Natural killer cell (primary cell): ENCODE measurements around the gene PCDHA8. TPM values are rescaled to one million over a fixed set of nuclear protein-coding genes. Genes with fewer than 3 reads are reported as not detected.

ENCODE experiments used
- ATAC-seq, 3 donors: fragments of 150-1000 bp in 2 of 3; fragments of 200-7000 bp in 1 of 3; cut with Tn5 transposase; 1 replicate in 1 of 3; 2 replicates in 2 of 3; pipeline ENCODE4 v1.10.0; 2021; ENCODE audit warnings: mild to moderate bottlenecking in 2 of 3, moderate library complexity in 2 of 3
- DNase-seq, 2 donors: peaks; one replicate each; pipeline versions ENCODE4 v3.0.0 to v3.0.0-alpha.2; 2013 to 2021; ENCODE audit warnings: mixed read lengths in 1 of 2
- H3K27ac ChIP-seq: one replicate; pipeline ENCODE4 v1.5.1; 2013; ENCODE audit warnings: mild to moderate bottlenecking, low read length
- H3K27me3 ChIP-seq: one replicate; pipeline ENCODE4 v1.6.1; 2013; ENCODE audit warnings: low read length; ENCODE audit not compliant: control insufficient read depth, insufficient read depth
- H3K36me3 ChIP-seq: one replicate; pipeline ENCODE4 v1.6.1; 2013; ENCODE audit warnings: low read length; ENCODE audit not compliant: control insufficient read depth, insufficient read depth
- H3K4me1 ChIP-seq: one replicate; pipeline ENCODE4 v1.6.1; 2013; ENCODE audit warnings: low read length; ENCODE audit not compliant: control insufficient read depth, insufficient read depth
- H3K4me3 ChIP-seq: one replicate; pipeline ENCODE4 v1.5.1; 2013; ENCODE audit warnings: low read length
- H3K9me3 ChIP-seq: one replicate; pipeline ENCODE4 v1.6.1; 2013; ENCODE audit warnings: low read length; ENCODE audit not compliant: control insufficient read depth, insufficient read depth
- H3K27ac Mint-ChIP-seq, 2 donors: one replicate each; pipeline ENCODE4 v1.8.0; 2022; ENCODE audit warnings: mild to moderate bottlenecking in 2 of 2, mixed read lengths in 2 of 2, moderate library complexity in 1 of 2
- H3K27me3 Mint-ChIP-seq, 2 donors: one replicate each; pipeline ENCODE4 v1.8.0; 2022; ENCODE audit warnings: low read depth in 2 of 2, mixed read lengths in 2 of 2
- H3K36me3 Mint-ChIP-seq: one replicate; pipeline ENCODE4 v1.8.0; 2022; ENCODE audit warnings: mixed read lengths
- H3K4me1 Mint-ChIP-seq, 2 donors: one replicate each; pipeline ENCODE4 v1.8.0; 2022; ENCODE audit warnings: mixed read lengths in 2 of 2
- H3K4me3 Mint-ChIP-seq: one replicate; pipeline ENCODE4 v1.8.0; 2022; ENCODE audit warnings: mild to moderate bottlenecking, moderate library complexity, mixed read lengths
- H3K9me3 Mint-ChIP-seq, 2 donors: one replicate each; pipeline ENCODE4 v1.8.0; 2022; ENCODE audit warnings: mixed read lengths in 2 of 2
- WGBS: methylation state at CpG from one replicate; pipeline ENCODE4 v1.1.7; 2013; ENCODE audit warnings: missing lambda C conversion rate; ENCODE audit not compliant: insufficient coverage; 5-methylcytosine and 5-hydroxymethylcytosine counted together
- intact Hi-C: fragments of 100-400 bp; cut with micrococcal nuclease; formaldehyde crosslinking; loops from one replicate; pipeline ENCODE4 v1.14.2; 2022
- total RNA-seq, 4 donors: library from RNA; stranded (reverse); fragments of 120-200 nt in 1 of 4; gene quantifications; one replicate each; pipeline versions ENCODE4 v1.2.3 to v1.2.4, GENCODE V29; 2013 to 2022
- TF ChIP-seq, protein P1 (sequence below): fragments of 200-600 bp; IDR thresholded peaks from one replicate; pipeline ENCODE4 v1.8.0; 2022; ENCODE audit warnings: antibody characterized with exemption

PCDHA8 gene
- total RNA-seq, 3 donors from 2014 or later (not counting 1 experiment from before 2014, with no cell fraction given): not detected

DNA sequence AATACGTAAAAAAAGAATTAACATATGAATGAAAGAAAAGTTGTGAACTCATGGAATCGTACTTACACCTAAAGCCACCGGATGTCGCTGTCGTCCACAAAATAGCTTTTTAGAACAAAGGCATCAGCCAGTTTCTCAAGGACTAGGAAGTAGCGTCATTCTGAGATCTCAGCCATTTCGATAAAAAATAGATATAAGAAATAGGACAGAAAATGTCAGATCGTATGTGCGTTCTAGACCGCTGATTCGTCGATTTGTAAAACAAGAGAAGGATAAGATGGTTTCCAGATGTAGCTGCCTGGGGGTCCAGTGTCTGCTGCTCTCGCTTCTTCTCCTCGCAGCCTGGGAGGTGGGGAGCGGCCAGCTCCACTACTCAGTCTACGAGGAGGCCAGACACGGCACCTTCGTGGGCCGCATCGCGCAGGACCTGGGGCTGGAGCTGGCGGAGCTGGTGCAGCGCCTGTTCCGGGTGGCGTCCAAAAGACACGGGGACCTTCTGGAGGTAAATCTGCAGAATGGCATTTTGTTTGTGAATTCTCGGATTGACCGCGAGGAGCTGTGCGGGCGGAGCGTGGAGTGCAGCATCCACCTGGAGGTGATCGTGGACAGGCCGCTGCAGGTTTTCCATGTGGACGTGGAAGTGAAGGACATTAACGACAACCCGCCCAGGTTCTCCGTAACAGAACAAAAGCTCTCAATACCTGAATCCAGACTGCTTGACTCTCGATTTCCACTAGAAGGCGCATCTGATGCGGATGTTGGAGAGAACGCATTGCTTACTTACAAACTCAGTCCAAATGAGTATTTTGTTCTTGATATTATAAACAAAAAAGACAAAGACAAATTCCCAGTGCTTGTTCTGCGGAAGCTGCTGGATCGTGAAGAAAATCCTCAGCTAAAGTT is 15.0 kb downstream of the PCDHA8 start, which contains the start of gene PCDHA10:
Gene PCDHA10 (plus strand): TSS at position 126 of the 903 bp plus-strand sequence. CDS start 152 bp downstream, at position 278.
- H3K4me1 ChIP-seq: no peaks in the 10 kb centered on the region
- peaks cover 20% of the 10 kb centered on the region for H3K9me3 ChIP-seq
- no peaks in the 10 kb centered on the region for H3K36me3 Mint-ChIP-seq
- 33% methylated on average over 41 of the region's 44 CpGs for WGBS
- H3K4me1 Mint-ChIP-seq: no peaks in the 10 kb centered on the region
- H3K27me3 ChIP-seq: peaks cover 4% of the 10 kb centered on the region
- TF ChIP-seq, protein P1, sequence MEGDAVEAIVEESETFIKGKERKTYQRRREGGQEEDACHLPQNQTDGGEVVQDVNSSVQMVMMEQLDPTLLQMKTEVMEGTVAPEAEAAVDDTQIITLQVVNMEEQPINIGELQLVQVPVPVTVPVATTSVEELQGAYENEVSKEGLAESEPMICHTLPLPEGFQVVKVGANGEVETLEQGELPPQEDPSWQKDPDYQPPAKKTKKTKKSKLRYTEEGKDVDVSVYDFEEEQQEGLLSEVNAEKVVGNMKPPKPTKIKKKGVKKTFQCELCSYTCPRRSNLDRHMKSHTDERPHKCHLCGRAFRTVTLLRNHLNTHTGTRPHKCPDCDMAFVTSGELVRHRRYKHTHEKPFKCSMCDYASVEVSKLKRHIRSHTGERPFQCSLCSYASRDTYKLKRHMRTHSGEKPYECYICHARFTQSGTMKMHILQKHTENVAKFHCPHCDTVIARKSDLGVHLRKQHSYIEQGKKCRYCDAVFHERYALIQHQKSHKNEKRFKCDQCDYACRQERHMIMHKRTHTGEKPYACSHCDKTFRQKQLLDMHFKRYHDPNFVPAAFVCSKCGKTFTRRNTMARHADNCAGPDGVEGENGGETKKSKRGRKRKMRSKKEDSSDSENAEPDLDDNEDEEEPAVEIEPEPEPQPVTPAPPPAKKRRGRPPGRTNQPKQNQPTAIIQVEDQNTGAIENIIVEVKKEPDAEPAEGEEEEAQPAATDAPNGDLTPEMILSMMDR: no peak
- no peak within 1 kb of the TSS for H3K27ac ChIP-seq
- DNase-seq: no peak
- H3K9me3 Mint-ChIP-seq: peaks cover 2 to 11% of the 10 kb centered on the region in 2 donors
- no peak within 1 kb of the TSS for H3K27ac Mint-ChIP-seq
- intact Hi-C loops: no loop called here
- ATAC-seq: no peak
- H3K4me3 ChIP-seq: no peak within 1 kb of the TSS
- peaks cover 0 to 5% of the 10 kb centered on the region in 2 donors for H3K27me3 Mint-ChIP-seq
- no peak within 1 kb of the TSS for H3K4me3 Mint-ChIP-seq
- no peaks in the 10 kb centered on the region for H3K36me3 ChIP-seq

DNA sequence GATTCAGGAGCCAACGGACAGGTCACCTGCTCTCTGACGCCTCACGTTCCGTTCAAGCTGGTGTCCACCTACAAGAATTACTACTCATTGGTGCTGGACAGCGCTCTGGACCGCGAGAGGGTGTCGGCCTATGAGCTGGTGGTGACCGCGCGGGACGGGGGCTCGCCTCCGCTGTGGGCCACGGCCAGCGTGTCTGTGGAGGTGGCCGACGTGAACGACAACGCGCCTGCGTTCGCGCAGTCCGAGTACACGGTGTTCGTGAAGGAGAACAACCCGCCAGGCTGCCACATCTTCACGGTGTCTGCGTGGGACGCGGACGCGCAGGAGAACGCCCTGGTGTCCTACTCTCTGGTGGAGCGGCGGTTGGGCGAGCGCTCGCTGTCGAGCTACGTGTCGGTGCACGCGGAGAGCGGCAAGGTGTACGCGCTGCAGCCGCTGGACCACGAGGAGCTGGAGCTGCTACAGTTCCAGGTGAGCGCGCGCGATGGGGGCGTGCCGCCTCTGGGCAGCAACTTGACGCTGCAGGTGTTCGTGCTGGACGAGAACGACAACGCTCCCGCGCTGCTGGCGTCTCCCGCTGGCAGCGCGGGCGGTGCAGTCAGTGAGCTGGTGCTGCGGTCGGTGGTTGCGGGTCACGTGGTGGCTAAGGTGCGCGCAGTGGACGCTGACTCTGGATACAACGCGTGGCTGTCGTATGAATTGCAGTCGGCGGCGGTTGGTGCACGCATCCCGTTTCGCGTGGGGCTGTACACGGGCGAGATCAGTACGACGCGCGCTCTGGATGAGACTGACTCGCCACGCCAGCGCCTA is 16.4 kb downstream of the PCDHA8 start:
- no peaks in the 10 kb centered on the region for H3K36me3 Mint-ChIP-seq

DNA sequence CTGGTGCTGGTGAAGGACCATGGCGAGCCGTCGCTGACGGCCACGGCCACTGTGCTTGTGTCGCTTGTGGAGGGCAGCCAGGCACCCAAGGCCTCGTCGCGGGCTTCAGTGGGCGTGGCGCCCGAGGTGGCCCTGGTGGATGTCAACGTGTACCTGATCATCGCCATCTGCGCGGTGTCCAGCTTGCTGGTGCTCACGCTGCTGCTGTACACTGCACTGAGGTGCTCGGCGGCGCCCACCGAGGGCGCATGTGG is 16.9 kb downstream of the PCDHA8 start:
- H3K27ac Mint-ChIP-seq: no peak overlapping the region
- no peaks in the 10 kb centered on the region for H3K36me3 Mint-ChIP-seq
- no peaks in the 10 kb centered on the region for H3K4me1 Mint-ChIP-seq
- Histone ChIP-seq H3K9me3 (peaks cover 33% of the 10 kb centered on the region), H3K36me3 (no peaks in the 10 kb centered on the region), H3K27me3 (peaks cover 4% of the 10 kb centered on the region), H3K27ac (no peak overlapping the region), H3K4me1 (no peaks in the 10 kb centered on the region), H3K4me3 (no peak overlapping the region)
- WGBS: 64% methylated on average over 22 of the region's 22 CpGs
- H3K9me3 Mint-ChIP-seq: peaks cover 2 to 11% of the 10 kb centered on the region in 2 donors
- ATAC-seq: no peak
- intact Hi-C loops: no loop called here
- DNase-seq: no peak
- TF ChIP-seq, protein P1: no peak
- no peak overlapping the region for H3K4me3 Mint-ChIP-seq
- H3K27me3 Mint-ChIP-seq: peaks cover 0 to 5% of the 10 kb centered on the region in 2 donors

More for the DNA sequence above, 16.4 kb downstream of the PCDHA8 start:
- no peak overlapping the region for H3K27ac Mint-ChIP-seq
- H3K27me3 Mint-ChIP-seq: peaks cover 0 to 5% of the 10 kb centered on the region in 2 donors
- no peaks in the 10 kb centered on the region for H3K36me3 ChIP-seq
- intact Hi-C loops: no loop called here
- DNase-seq (no peak), ATAC-seq (no peak)
- H3K4me3 Mint-ChIP-seq: no peak overlapping the region
- no peaks in the 10 kb centered on the region for H3K4me1 Mint-ChIP-seq
- WGBS: 61% methylated on average over 94 of the region's 94 CpGs
- peaks cover 4% of the 10 kb centered on the region for H3K27me3 ChIP-seq
- H3K4me1 ChIP-seq: no peaks in the 10 kb centered on the region
- TF ChIP-seq, protein P1: no peak
- H3K9me3 Mint-ChIP-seq: peaks cover 2 to 11% of the 10 kb centered on the region in 2 donors
- H3K27ac ChIP-seq: no peak overlapping the region
- H3K4me3 ChIP-seq: no peak overlapping the region
- H3K9me3 ChIP-seq: peaks cover 31% of the 10 kb centered on the region
